GM12892 (cell line): ENCODE data around the gene GRAMD1C.

ENCODE experiments used
- POLR2A ChIP-seq: IDR thresholded peaks from 2 replicates; pipeline ENCODE4 v1.6.1; 2011; ENCODE audit warnings: low read depth, low read length, control low read depth
- POLR2AphosphoS5 ChIP-seq: IDR thresholded peaks from 2 replicates; pipeline ENCODE4 v1.6.1; 2011; ENCODE audit warnings: low read depth, low read length, control low read depth

GRCh38 chr3:113839551-113839950, 963 bp downstream of the GRAMD1C start:
- no peak for TF ChIP-seq POLR2A
- no peak for TF ChIP-seq POLR2AphosphoS5
